ENCODE results near the gene CELA2A. TPM values are rescaled to one million over a fixed set of nuclear protein-coding genes. Genes with fewer than 3 reads are reported as not detected.

Gene CELA2A
- total RNA-seq, 1 experiment from 2014 or later, result not detected

GRCh38 chr1:15475752-15476314 lies 19.3 kb downstream of the CELA2A start, which contains the start of gene CELA2B:
Gene CELA2B, plus strand, starts transcription at chr1:15476104. Its CDS starts 22 bp downstream, at chr1:15476126.
- intact Hi-C loops (cut with micrococcal nuclease; ENCODE audit: unreplicated experiment), result no loop called here
- TF ChIP-seq EZH2 (IDR thresholded peaks at IDR 0.05; ENCODE audit: borderline replicate concordance, low read depth, low read length, poor library complexity, severe bottlenecking), result no peak
- no peak for TF ChIP-seq CTCF (conservative IDR thresholded peaks at IDR 0.05; ENCODE audit: low read depth, low read length)
- H3K27me3 ChIP-seq (replicated peaks; ENCODE audit: insufficient read depth, low read depth, low read length, poor library complexity), result no peaks in the 10 kb centered on the region
- H3K9me3 ChIP-seq (ENCODE audit: low read depth, low read length, poor library complexity, severe bottlenecking), result no peaks in the 10 kb centered on the region
- H3K36me3 ChIP-seq (ENCODE audit: insufficient read depth, low read length, poor library complexity, severe bottlenecking), result no peaks in the 10 kb centered on the region
- no TSS peak for BruUV-seq (replicated peaks)
- POLR2A ChIA-PET (ENCODE audit: low non-redundant PET), result no interaction called here
- H3K27ac ChIP-seq (ENCODE audit: low read depth, low read length, poor library complexity, severe bottlenecking), result no peak within 1 kb of the TSS
- DNase-seq (ENCODE audit: low spot score), result no peak
- CTCF ChIA-PET, result no interaction called here
- no peak within 1 kb of the TSS for H3K4me3 ChIP-seq (ENCODE audit: low read depth, low read length, poor library complexity, severe bottlenecking)
- H3K4me1 ChIP-seq (ENCODE audit: insufficient read depth, low read length, poor library complexity, severe bottlenecking), result no peaks in the 10 kb centered on the region

GRCh38 chr1:15476927-15477326 lies 20.4 kb downstream of the CELA2A start:
- H3K4me3 ChIP-seq (ENCODE audit: low read depth, low read length, poor library complexity, severe bottlenecking), result no peak overlapping the region
- CTCF ChIA-PET, result no interaction called here
- no peak for TF ChIP-seq CTCF (conservative IDR thresholded peaks at IDR 0.05; ENCODE audit: low read depth, low read length)
- no peak for TF ChIP-seq EZH2 (IDR thresholded peaks at IDR 0.05; ENCODE audit: borderline replicate concordance, low read depth, low read length, poor library complexity, severe bottlenecking)
- no peaks in the 10 kb centered on the region for H3K27me3 ChIP-seq (replicated peaks; ENCODE audit: insufficient read depth, low read depth, low read length, poor library complexity)
- no TSS peak for BruUV-seq (replicated peaks)
- no peaks in the 10 kb centered on the region for H3K4me1 ChIP-seq (ENCODE audit: insufficient read depth, low read length, poor library complexity, severe bottlenecking)
- H3K9me3 ChIP-seq (ENCODE audit: low read depth, low read length, poor library complexity, severe bottlenecking), result no peaks in the 10 kb centered on the region
- H3K27ac ChIP-seq (ENCODE audit: low read depth, low read length, poor library complexity, severe bottlenecking), result no peak overlapping the region
- POLR2A ChIA-PET (ENCODE audit: low non-redundant PET), result no interaction called here
- DNase-seq (ENCODE audit: low spot score), result peak; percentile 37
- intact Hi-C loops (cut with micrococcal nuclease; ENCODE audit: unreplicated experiment), result no loop called here
- H3K36me3 ChIP-seq (ENCODE audit: insufficient read depth, low read length, poor library complexity, severe bottlenecking), result no peaks in the 10 kb centered on the region

- Histone ChIP-seq H3K4me3 (ENCODE audit: low read depth, low read length, poor library complexity, severe bottlenecking) (no peak overlapping the region), H3K4me1 (ENCODE audit: insufficient read depth, low read length, poor library complexity, severe bottlenecking) (no peaks in the 10 kb centered on the region), H3K27me3 (replicated peaks; ENCODE audit: insufficient read depth, low read depth, low read length, poor library complexity) (no peaks in the 10 kb centered on the region), H3K27ac (ENCODE audit: low read depth, low read length, poor library complexity, severe bottlenecking) (no peak overlapping the region), H3K36me3 (ENCODE audit: insufficient read depth, low read length, poor library complexity, severe bottlenecking) (no peaks in the 10 kb centered on the region), H3K9me3 (ENCODE audit: low read depth, low read length, poor library complexity, severe bottlenecking) (no peaks in the 10 kb centered on the region)
- TF ChIP-seq CTCF (conservative IDR thresholded peaks at IDR 0.05; ENCODE audit: low read depth, low read length), result no peak
- TF ChIP-seq EZH2 (IDR thresholded peaks at IDR 0.05; ENCODE audit: borderline replicate concordance, low read depth, low read length, poor library complexity, severe bottlenecking), result no peak
- no TSS peak for BruUV-seq (replicated peaks)
- ChIA-PET CTCF (no interaction called here), POLR2A (ENCODE audit: low non-redundant PET) (no interaction called here)
- intact Hi-C loops (cut with micrococcal nuclease; ENCODE audit: unreplicated experiment), result no loop called here
- no peak for DNase-seq (ENCODE audit: low spot score)
Measured at GRCh38 chr1:15477646-15478212, 21.2 kb downstream of the CELA2A start.

Data from A673 (cell line).